ENCODE data around the gene ADCY1. TPM values are rescaled to one million over a fixed set of nuclear protein-coding genes. Genes with fewer than 3 reads are reported as not detected.

ADCY1 gene
- polyA plus RNA-seq, 3 donors = 3.0 to 3.8 (median 3.6) TPM

DNA sequence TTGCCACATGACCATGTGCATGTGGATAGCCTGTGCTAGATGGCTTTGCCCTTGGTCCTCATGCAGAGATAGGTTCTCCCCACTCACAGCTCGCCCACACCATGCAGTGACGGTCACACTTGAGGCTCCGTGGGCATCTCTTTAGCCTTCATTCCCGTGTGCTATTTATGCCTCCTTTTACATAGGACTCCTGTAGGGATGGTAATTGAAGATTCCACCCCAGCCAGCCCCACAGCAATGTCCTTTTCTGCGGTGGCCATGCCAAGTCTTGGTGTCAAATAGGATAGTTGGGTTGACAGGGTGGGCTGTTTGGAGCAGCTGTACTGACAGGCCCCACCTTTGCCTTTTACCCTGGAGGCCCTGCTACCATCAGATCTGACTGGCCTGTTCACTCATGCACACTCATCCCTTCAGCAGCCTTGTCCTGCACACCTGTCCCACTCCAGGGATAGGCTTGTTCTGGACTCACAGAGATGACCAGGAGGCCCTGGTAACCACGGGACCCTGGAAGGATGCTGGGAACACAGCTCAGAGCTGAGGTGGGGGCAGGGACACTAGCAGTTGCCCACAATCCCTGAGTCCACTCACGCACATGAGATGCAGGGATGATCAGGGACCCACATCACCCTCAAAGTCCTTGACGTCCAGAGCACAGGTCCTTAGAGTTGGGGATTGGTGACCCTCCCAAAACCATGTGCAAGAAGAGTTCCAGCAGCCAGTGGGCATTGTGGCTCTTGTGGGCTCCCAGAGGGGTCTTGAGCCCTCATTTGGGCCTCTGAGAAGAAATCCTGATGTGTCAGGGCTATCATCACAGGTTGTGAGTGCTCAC lies 71.2 kb downstream of the ADCY1 start:
- DNase-seq (ENCODE audit: extremely low read depth in 1 of 11, low read depth in 9 of 11, low spot score in 4 of 11) = no peak

DNA sequence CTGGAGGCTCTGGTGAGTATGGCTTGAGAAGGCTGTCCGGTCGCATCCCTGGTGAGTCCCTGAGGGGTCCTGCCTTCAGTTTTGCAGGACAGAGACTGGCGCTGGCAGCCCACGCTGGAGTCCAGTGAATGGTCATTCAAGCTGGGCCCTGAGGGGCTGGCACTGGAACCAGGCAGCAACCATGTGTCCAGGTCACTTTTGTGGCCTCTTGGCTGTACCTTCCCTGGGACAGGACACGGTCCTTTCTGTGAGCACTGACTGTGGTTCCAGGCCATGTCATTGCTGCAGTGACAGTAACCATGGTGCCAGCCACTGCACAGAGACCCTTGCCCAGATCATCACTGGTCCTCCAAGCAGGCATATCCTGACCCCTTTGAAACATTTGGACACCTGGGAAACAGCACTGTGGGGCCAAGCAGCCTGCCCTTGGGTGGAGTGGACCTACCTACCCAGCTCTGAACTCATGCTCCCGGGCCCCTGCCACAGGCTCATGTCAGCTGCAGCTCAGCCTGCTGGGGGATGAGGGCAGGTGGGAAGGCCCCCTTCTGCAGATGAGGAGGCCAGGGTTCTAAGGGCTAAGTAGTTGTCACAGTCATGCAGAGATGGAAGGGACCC lies 72.1 kb downstream of the ADCY1 start:
- DNase-seq (ENCODE audit: extremely low read depth in 1 of 11, low read depth in 9 of 11, low spot score in 4 of 11) = no peak

DNA sequence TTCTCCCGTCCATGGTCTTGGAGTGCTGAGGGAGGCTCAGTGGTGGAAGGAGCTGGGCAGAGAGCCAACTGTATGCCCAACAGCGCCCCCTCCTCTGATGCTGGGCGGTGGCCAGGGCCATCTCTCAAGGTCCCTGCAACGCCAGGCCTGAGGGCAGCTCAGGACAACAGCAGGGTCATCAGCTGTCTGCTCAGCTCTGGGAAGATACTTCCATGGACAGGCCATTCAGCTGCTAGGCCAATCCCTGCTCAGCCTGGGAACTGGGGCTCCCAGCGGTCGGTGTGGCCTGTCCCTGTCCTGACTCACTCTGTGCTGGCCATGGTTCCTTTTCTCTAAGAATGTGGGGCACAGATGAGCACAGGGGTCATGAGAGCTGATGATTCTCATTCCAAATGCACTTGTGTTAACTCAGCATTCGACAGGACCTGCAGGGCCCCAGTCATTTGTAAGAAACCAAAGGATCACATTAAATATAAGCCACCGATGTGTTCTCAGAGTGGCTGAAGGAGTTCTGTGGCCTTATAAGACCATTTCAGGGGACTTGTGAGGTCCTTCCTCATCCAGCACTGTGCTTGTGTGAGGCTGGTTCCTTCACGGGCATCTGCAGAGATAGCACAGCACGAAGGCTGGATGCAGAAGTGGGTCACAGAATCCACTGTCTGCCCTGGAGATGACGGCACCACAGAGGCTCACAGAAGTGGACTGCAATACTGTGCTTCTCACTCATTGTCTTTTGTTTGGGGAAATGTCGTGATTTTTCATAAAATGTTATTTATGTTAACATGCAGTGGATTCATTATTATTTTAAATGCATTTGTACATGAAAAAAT lies 73.0 kb downstream of the ADCY1 start:
- no peak for DNase-seq (ENCODE audit: extremely low read depth in 1 of 11, low read depth in 9 of 11, low spot score in 4 of 11)

DNA sequence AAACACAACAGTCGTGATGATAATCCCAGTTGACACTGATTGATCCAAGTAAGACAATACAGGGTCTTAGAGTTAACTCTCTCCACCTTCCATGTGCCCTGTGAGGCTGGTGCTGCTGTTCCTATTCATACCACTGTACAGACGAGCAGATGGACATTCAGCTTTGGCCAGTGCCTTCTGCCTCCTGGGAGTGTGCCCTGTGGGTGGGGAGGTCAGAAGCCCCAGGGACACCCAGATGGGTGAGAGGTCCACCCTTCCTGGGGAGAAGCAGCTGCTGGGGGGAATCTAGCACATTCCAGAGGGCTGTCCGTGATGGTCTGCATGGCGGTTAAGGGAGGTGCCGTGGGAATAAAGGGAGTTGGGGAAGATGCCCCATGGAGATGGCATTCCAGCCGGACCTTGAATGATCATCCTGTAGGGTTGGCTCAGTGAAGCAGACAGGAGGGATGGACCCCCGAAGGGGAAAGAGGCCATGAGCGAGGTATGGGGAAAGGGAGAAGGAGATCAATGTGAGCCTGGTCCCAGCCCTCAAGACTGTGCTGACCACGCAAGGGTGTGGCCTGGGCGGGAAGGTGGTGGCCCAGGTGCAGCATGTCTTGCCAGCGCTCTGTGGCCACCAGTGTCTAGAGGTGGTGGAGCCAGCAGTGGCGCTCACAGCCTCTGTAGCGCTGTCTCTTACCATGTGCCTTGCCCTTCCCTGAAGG lies 74.0 kb downstream of the ADCY1 start:
- DNase-seq (ENCODE audit: extremely low read depth in 1 of 11, low read depth in 9 of 11, low spot score in 4 of 11) = no peak

DNA sequence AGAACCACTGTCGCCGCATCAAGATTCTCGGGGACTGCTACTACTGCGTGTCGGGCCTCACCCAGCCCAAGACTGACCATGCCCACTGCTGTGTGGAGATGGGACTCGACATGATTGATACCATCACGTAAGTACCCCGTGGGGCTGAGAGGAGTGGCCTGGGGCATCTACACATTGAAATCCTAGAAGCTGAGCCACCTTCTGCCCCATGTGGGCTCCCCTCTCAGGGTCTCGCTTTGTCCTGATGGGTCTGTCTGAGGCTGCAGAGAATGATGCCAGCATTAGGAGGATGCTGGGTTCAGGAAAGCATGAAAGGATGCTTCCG lies 74.5 kb downstream of the ADCY1 start:
- DNase-seq (ENCODE audit: extremely low read depth in 1 of 11, low read depth in 9 of 11, low spot score in 4 of 11) = no peak

DNA sequence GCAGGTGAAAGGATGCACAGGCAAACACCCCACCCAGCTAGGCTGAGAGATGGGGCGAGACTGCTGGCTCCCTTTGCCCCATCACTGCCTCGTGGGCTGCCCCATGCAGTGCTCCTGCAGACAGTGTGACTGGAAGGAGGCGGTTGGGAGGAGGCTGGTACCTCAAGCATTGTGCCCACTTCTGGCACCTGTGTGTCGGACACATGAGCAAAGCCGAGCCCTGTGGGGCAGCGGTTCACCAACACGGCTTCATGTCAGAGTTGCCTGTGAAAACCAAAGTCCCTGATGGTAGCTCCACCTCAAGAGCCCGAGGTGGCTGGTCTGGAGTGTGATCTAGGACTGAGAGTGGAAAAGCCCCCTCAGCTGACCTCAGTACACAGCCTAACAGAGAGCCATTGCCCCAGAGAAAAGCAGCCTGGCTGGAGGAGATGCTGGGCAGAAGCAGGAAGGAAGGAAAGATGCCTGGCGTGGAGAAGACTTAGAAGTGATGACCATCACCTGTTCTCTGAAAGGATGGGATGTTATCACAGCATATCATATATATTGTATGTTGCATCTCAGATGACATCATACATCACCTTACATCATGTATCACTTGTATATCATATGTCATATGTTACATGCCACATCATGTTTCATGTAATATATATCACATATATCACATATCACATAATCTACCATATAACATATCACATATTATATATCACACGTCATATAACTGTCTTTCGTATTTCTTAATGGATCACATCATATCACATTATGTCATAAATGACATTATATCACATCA lies 75.6 kb downstream of the ADCY1 start:
- DNase-seq (ENCODE audit: extremely low read depth in 1 of 11, low read depth in 9 of 11, low spot score in 4 of 11) = no peak

DNA sequence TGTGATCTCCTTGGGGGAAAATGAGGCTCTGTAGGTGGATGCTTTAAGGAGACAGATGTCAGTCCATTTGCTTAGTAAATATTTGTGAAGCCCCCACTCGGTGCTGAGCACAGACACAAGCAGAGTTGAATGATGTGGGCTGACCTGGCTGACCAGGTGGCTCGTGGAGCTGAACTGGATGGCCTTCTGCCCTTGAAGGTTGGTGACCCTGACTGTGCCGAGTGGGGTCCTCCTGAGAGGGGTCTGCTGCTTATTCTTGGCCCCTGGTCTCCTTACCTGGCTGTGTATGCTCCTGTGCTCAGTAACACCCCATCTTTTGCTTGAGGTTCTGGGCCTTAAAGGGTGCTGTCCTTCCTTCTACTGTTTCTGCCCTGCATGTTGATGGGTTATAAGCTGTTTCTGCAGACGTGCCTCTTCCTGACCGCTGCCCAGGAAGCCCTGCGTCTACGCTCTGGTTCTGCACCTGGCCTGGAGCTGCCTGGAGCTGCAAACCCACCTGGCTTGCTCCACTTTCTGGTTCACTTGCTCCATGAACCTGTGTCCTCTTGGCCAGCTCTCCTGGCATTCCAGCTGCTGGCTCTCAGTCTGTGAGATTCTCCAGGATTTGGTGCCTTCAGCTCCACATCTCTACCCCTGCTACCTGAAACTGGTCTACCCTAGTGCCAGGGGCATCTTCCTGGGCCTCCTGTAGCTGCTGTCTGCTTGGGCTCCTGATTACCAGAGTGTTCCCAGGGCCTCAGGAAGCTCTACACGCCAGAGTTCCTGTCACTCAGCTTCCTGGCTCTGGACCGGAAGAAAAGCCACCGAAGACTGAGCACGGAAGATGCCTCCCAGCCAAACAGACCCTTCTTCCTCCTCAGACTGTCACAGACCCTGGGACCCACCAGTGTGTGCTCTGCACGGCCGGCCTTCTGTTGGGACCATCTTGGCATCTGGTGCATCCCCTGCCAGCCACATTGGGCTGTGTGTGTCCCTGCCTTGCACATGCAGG lies 76.5 kb downstream of the ADCY1 start:
- no peak for DNase-seq (ENCODE audit: extremely low read depth in 1 of 11, low read depth in 9 of 11, low spot score in 4 of 11)

DNA sequence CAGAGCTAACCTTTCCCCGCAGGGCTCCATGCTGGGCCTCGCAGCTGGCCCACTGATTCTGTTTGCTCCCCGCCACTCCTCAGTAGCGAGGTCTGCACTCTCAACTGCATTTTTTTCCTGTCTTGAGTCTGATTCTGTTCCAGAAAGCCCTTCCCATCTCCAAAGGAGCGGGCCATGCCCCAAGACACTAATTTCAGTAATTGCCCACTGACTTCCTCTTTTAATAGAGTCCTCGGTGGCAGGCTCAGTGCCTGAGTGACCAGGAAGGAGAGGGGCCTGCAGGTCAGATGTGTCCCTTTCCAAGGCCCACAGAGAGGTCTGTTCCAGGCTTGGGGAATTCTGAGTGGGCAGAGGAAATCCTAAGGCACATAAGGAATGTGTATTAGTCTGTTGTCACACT lies 77.4 kb downstream of the ADCY1 start:
- no peak for DNase-seq (ENCODE audit: extremely low read depth in 1 of 11, low read depth in 9 of 11, low spot score in 4 of 11)

DNA sequence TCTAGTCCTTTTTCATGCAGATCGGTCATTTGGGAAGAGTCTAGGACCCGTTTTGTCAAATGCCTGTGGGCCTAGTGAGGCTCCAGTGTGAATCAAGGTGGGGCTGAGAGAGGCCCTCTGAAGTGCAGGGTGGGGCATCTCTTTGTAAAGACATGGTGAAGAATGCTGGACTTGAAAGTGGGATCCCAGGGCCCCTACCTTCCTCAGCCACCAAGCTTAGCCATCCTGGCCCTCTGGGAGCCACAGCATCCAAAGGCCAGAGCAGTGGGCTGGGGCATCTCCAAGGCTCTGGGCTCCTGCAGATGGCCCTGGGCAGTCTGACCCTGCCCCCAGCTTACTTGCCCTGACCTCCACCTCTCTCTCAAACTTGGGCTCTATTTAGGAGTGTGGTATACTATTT lies 78.5 kb downstream of the ADCY1 start:
- DNase-seq (ENCODE audit: extremely low read depth in 1 of 11, low read depth in 9 of 11, low spot score in 4 of 11) = no peak

DNA sequence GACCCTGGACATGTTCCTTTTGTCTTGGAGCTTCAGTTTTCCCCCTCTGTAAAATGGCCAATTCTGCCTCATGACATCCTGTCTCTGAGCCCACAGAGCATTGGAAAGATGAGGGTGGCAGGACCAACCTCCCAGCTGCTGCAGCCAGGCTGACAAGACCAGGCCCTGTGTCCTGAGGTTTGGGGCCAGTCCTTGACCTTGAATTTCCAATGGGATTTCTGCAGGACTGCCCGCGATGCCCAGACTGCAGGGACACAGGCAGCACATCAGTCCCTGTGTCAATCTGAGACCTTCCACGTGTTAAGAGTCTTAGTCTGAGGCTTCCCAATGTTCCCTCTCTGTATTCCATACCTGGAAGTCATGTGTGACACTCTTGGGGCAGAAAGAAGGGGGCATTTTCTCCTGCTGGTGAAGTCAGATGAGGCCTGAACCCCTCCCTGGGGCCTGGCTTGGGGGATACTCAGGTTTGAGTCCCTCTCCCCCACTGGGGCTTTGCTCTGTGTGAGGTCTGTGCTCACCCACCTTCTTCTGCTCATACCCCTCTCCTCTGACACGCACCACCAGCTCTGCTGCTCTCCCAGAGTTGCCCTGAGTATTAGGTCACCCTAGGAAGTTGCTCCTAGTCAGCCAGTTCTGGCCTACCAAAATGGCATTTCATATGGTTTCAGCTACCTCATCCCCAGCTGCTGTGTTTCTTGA lies 79.2 kb downstream of the ADCY1 start:
- no peak for DNase-seq (ENCODE audit: extremely low read depth in 1 of 11, low read depth in 9 of 11, low spot score in 4 of 11)

DNA sequence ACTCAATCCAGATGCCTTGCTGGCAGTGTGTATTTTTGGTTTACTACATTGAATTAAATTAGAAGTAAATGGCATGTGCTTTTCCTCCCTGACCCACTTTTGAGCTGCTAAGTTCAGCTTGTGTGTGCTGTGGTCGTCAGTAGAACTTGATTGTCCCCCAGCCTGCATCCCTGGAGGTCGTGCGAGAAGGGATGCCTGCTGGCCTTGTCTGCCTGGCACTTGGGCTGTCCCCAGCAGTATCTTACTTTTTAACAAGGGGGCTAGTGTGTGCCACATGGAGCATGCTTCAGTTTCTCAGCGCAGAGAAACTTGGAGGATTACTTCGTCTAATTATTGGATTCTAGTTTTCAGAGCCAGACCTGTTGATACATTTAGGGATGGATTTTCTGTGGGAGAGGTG lies 80.2 kb downstream of the ADCY1 start:
- DNase-seq (ENCODE audit: extremely low read depth in 1 of 11, low read depth in 9 of 11, low spot score in 4 of 11) = no peak

DNA sequence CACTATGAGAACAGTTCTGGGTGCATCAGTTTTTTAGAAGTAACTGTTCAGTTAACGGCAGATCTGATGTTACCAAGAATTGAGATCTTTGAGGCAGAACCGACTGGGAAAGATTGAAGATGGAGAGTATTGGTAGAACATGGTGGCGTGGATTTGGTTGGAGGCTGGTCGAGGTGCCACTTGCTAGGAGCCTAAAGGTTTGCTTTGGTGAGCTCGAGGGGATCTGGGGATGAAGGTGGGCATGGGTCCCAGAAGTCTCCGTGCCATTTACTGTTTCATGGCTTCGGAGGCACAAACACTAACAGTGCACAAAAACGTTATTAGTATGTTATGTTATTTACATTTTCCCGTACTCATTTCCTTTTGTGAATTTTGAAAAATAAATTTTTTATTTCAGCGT lies 81.4 kb downstream of the ADCY1 start:
- no peak for DNase-seq (ENCODE audit: extremely low read depth in 1 of 11, low read depth in 9 of 11, low spot score in 4 of 11)

DNA sequence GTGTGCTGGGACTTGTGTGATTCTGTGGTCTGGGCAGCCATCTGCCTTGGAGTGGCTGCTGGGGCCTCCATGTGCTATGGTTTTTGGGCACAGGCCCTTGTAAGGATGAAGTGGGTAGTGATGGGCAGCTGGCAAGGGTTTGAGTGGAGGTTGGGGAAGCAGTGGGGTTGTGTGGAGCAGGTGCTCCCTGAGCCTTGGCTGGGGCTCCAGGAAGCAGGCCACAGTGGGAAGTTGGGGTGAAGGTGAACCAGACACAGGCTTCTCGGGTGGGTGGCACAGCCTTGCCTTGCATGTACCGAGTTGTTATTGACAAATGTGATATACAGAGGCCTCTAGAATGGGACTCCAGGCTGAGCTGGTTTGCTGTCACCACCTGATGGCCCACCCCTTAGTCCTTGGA lies 82.3 kb downstream of the ADCY1 start:
- DNase-seq (ENCODE audit: extremely low read depth in 1 of 11, low read depth in 9 of 11, low spot score in 4 of 11) = no peak

DNA sequence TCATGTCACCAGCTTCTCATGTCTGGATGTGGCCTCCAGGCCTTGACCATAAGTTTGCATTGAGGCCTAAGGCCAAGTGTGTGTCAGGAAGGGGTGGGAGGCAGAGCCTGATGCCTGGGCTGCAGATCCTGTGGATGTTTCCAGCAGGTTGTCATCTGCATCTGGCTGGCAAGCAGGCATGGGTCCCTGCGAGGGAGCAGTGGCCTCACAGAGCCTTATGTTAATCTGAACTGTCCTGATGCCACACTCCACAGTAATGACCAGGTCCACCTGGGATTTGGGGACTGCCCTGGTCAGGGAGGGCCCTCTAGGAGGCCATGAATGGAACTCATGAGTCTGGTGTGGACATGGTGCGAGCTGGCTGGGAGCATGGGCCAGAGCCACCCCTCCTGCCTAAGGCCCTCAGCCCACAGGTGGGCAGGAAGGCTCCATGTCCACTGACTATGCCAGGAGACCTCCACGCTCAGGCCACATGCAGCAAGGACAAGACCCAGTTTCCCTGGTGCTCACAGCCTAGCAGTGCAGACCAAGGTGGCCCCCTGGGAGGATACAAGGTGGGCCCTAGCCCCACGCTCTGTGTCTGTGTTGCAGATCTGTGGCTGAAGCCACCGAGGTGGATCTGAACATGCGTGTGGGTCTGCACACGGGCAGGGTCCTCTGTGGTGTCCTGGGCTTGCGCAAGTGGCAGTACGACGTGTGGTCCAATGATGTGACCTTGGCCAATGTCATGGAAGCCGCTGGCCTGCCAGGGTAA lies 83.1 kb downstream of the ADCY1 start:
- DNase-seq (ENCODE audit: extremely low read depth in 1 of 11, low read depth in 9 of 11, low spot score in 4 of 11) = no peak

DNA sequence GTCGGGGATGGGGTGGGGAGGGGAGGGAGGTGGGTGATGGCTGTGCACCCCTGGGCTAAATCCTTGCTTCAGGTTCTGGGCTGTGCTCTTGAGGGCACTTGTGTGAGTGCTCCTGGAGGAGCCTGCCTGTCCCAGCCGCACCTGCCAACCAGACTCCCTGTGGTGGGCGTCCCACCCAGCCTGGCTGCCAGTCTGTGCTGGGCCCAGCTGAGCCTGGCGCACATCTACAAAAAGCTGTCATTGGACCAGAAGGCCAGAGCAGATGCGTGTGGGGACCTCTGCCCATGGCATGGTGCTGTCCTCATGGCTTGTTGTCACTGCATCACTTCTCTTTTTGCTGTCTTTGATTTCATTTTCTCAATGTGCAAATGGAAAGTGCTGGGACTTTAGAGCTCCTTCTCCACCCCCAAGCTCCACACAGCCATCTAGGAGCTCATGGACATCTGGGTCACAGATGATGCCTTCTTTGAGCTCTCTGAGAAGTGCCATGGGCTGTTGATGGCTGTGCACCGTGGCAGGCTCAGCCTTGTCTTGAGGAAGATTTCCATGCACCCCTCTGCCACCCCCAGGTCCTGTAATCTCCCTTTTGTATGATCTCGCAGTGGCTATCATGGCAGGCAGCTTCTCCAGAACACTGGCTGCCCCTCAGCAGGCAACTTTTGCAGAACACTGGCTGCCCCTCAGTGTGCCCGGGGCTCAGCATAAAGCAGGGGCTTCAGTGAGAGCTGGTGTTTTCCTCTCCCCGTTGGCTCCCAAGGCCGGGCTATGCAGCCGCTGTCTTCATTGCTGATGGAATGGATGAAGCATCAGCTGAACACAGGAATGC lies 83.9 kb downstream of the ADCY1 start:
- no peak for DNase-seq (ENCODE audit: extremely low read depth in 1 of 11, low read depth in 9 of 11, low spot score in 4 of 11)

Data from renal cortex interstitium (tissue), 11 donors.